NB4 (cell line): ENCODE results near the gene PCCA.

ENCODE experiments used
- DNase-seq: peaks from one replicate; pipeline ENCODE4 v3.0.0; 2010; ENCODE audit warnings: low read depth
- H3K4me3 ChIP-seq: one replicate; pipeline ENCODE4 v1.5.1; 2011; ENCODE audit warnings: mild to moderate bottlenecking, low read depth, low read length, moderate library complexity
- CTCF ChIP-seq: IDR thresholded peaks from one replicate; pipeline ENCODE4 v1.5.1; 2012; ENCODE audit warnings: low read depth, low read length
- MAX ChIP-seq: IDR thresholded peaks from 2 replicates; pipeline ENCODE4 v1.6.1; 2011; ENCODE audit warnings: low read depth, low read length
- MYC ChIP-seq: IDR thresholded peaks from 2 replicates; pipeline ENCODE4 v1.6.1; 2011; ENCODE audit warnings: low read depth, low read length
- POLR2A ChIP-seq: IDR thresholded peaks from 2 replicates; pipeline ENCODE4 v1.6.1; 2011; ENCODE audit warnings: mild to moderate bottlenecking; ENCODE audit not compliant: insufficient read length; ENCODE audit errors: extremely low read depth

The PCCA gene

GRCh38 chr13:100432611-100433010 lies 343.7 kb downstream of the PCCA start:
- no peak for TF ChIP-seq MAX
- TF ChIP-seq MYC: no peak
- TF ChIP-seq POLR2A: no peak
- TF ChIP-seq CTCF: no peak
- no peak for DNase-seq
- no peak overlapping the region for H3K4me3 ChIP-seq

GRCh38 chr13:100433475-100433874 lies 344.6 kb downstream of the PCCA start:
- TF ChIP-seq CTCF (no peak), MAX (no peak), MYC (no peak), POLR2A (no peak)
- no peak overlapping the region for H3K4me3 ChIP-seq

GRCh38 chr13:100434010-100434763 lies 345.3 kb downstream of the PCCA start:
- no peak overlapping the region for H3K4me3 ChIP-seq
- DNase-seq: no peak
- no peak for TF ChIP-seq POLR2A
- no peak for TF ChIP-seq CTCF
- no peak for TF ChIP-seq MAX
- TF ChIP-seq MYC: no peak

More at GRCh38 chr13:100433475-100433874, 344.6 kb downstream of the PCCA start:
- DNase-seq: no peak

- TF ChIP-seq MYC (no peak), MAX (no peak), POLR2A (no peak), CTCF (no peak)
- no peak for DNase-seq
- no peak overlapping the region for H3K4me3 ChIP-seq
Observed at GRCh38 chr13:100436099-100436498, 347.2 kb downstream of the PCCA start.

- DNase-seq: no peak
- no peak for TF ChIP-seq CTCF
- no peak for TF ChIP-seq MAX
- TF ChIP-seq POLR2A: no peak
- no peak for TF ChIP-seq MYC
- H3K4me3 ChIP-seq: no peak overlapping the region
Observed at GRCh38 chr13:100438059-100438788, 349.3 kb downstream of the PCCA start.
